Caco-2 (cell line): ENCODE data around the gene SORBS1. TPM values are rescaled to one million over a fixed set of nuclear protein-coding genes. Genes with fewer than 3 reads are reported as not detected.

ENCODE experiments used
- BruUV-seq: library from RNA; stranded (reverse); fragments of 400-500 nt; replicated peaks from 2 replicates; lab custom pipeline; 2021; lab: Mats Ljungman, UMichigan
- CTCF ChIA-PET: fragments of 300-600 bp; sonication (Branson Sonifier 250); formaldehyde crosslinking; loops from one replicate; lab custom pipeline; 2022; ENCODE audit warnings: antibody characterized with exemption; lab: Charles Lee
- POLR2A ChIA-PET: fragments of 300-600 bp; sonication (Branson Sonifier 250); formaldehyde crosslinking; loops from one replicate; lab custom pipeline; 2022; ENCODE audit warnings: antibody characterized with exemption; lab: Charles Lee
- DNase-seq, 2 experiments: peaks; one replicate each; pipeline versions ENCODE4 v3.0.0 to v3.0.0-alpha.2; 2020 to 2022
- H3K27me3 ChIP-seq: replicated peaks from 2 replicates; pipeline ENCODE4 v1.6.0; 2011; ENCODE audit warnings: low read length; ENCODE audit not compliant: control insufficient read depth, insufficient read depth
- H3K36me3 ChIP-seq: 2 replicates; pipeline ENCODE4 v1.5.1; 2011; ENCODE audit warnings: low read length; ENCODE audit not compliant: control insufficient read depth, insufficient read depth
- H3K4me1 ChIP-seq: fragments of 250-450 bp; sonication (Bioruptor Pico); 2 replicates; pipeline ENCODE4 v1.5.1; 2020; ENCODE audit warnings: mild to moderate bottlenecking
- H3K4me3 ChIP-seq: 2 replicates; pipeline ENCODE4 v1.5.1; 2011; ENCODE audit warnings: low read depth, mild to moderate bottlenecking, control low read depth, low read length
- H3K9me3 ChIP-seq: fragments of 250-450 bp; sonication (Bioruptor Pico); 2 replicates; pipeline ENCODE4 v1.5.1; 2020; ENCODE audit warnings: mild to moderate bottlenecking, moderate library complexity
- H3K27ac Mint-ChIP-seq: one replicate; pipeline ENCODE4 v1.8.0; 2022; ENCODE audit warnings: mixed read lengths; ENCODE audit not compliant: unreplicated experiment
- H3K27me3 Mint-ChIP-seq: one replicate; pipeline ENCODE4 v1.8.0; 2022; ENCODE audit warnings: mixed read lengths; ENCODE audit not compliant: insufficient read depth, unreplicated experiment
- H3K36me3 Mint-ChIP-seq: one replicate; pipeline ENCODE4 v1.8.0; 2022; ENCODE audit warnings: mild to moderate bottlenecking, mixed read lengths; ENCODE audit not compliant: insufficient read depth, unreplicated experiment
- H3K4me1 Mint-ChIP-seq: one replicate; pipeline ENCODE4 v1.8.0; 2022; ENCODE audit warnings: low read depth, mixed read lengths; ENCODE audit not compliant: unreplicated experiment
- H3K4me3 Mint-ChIP-seq: one replicate; pipeline ENCODE4 v1.8.0; 2022; ENCODE audit warnings: mild to moderate bottlenecking, moderate library complexity, mixed read lengths; ENCODE audit not compliant: unreplicated experiment
- H3K9me3 Mint-ChIP-seq: one replicate; pipeline ENCODE4 v1.8.0; 2022; ENCODE audit warnings: mixed read lengths; ENCODE audit not compliant: unreplicated experiment
- CTCF ChIP-seq, 2 experiments: fragments of 200-600 bp in 1 of 2; IDR thresholded peaks; 1 replicate in 1 of 2; 2 replicates in 1 of 2; pipeline versions ENCODE4 v1.5.1 to v1.8.0; 2011 to 2022; ENCODE audit warnings: antibody characterized with exemption in 1 of 2, control low read depth in 1 of 2, inconsistent platforms in 1 of 2, low read depth in 1 of 2, low read length in 1 of 2, mild to moderate bottlenecking in 1 of 2, moderate library complexity in 1 of 2; ENCODE audit not compliant: insufficient read depth in 1 of 2, severe bottlenecking in 1 of 2, unreplicated experiment in 1 of 2
- intact Hi-C: fragments of 100-400 bp; cut with micrococcal nuclease; formaldehyde crosslinking; loops from one replicate; pipeline ENCODE4 v1.10.0; 2022; ENCODE audit not compliant: unreplicated experiment
- total RNA-seq: library from RNA; stranded (reverse); gene quantifications from 2 replicates; pipeline ENCODE4 v1.2.3, GENCODE V29; 2022

The SORBS1 gene
- total RNA-seq, 1 experiment from 2014 or later = 39.3 TPM

GRCh38 chr10:95306318-95306650, 254.9 kb downstream of the SORBS1 start:
- H3K27me3 ChIP-seq = no peaks in the 10 kb centered on the region
- intact Hi-C loops = no loop called here

GRCh38 chr10:95305606-95306317, 255.4 kb downstream of the SORBS1 start:
- POLR2A ChIA-PET = interaction anchor here (0.5 to 0.8 kb wide), 2 partner anchors 41 to 53 kb away, joined by 3 read pairs; no protein-coding TSS in a partner anchor
- Mint-ChIP-seq H3K4me1 (peaks cover 28% of the 10 kb centered on the region), H3K9me3 (no peaks in the 10 kb centered on the region), H3K27ac (peak overlapping the region; percentile 43), H3K4me3 (peak overlapping the region; percentile 6), H3K36me3 (no peaks in the 10 kb centered on the region), H3K27me3 (no peaks in the 10 kb centered on the region)
- Histone ChIP-seq H3K27me3 (no peaks in the 10 kb centered on the region), H3K4me1 (peaks cover 56% of the 10 kb centered on the region), H3K4me3 (no peak overlapping the region), H3K9me3 (no peaks in the 10 kb centered on the region), H3K36me3 (no peaks in the 10 kb centered on the region)
- CTCF ChIA-PET = no interaction called here
- TF ChIP-seq CTCF (IDR thresholded peaks at IDR 0.05; ENCODE audit: insufficient read depth in 1 of 2, low read depth in 1 of 2, low read length in 1 of 2, severe bottlenecking in 1 of 2, unreplicated experiment in 1 of 2) = no peak
- peak; percentile 34 to 56 for DNase-seq
- no TSS peak for BruUV-seq
- intact Hi-C loops = loop anchor here (1.0 kb wide), 1 partner anchor 25 kb away; no protein-coding TSS in a partner anchor

More at GRCh38 chr10:95306318-95306650, 254.9 kb downstream of the SORBS1 start:
- Mint-ChIP-seq H3K4me3 (no peak overlapping the region), H3K27me3 (no peaks in the 10 kb centered on the region), H3K9me3 (no peaks in the 10 kb centered on the region), H3K4me1 (peaks cover 28% of the 10 kb centered on the region), H3K36me3 (no peaks in the 10 kb centered on the region), H3K27ac (peak overlapping the region; percentile 43)
- TF ChIP-seq CTCF (IDR thresholded peaks at IDR 0.05; ENCODE audit: insufficient read depth in 1 of 2, low read depth in 1 of 2, low read length in 1 of 2, severe bottlenecking in 1 of 2, unreplicated experiment in 1 of 2) = no peak
- H3K4me3 ChIP-seq = no peak overlapping the region
- CTCF ChIA-PET = no interaction called here
- POLR2A ChIA-PET = no interaction called here
- H3K36me3 ChIP-seq = no peaks in the 10 kb centered on the region
- H3K9me3 ChIP-seq = no peaks in the 10 kb centered on the region
- H3K4me1 ChIP-seq = peaks cover 56% of the 10 kb centered on the region
- no peak for DNase-seq
- BruUV-seq = no TSS peak

- Histone ChIP-seq H3K27me3 (no peaks in the 10 kb centered on the region), H3K4me3 (no peak overlapping the region), H3K36me3 (no peaks in the 10 kb centered on the region), H3K9me3 (no peaks in the 10 kb centered on the region), H3K4me1 (peaks cover 56% of the 10 kb centered on the region)
- DNase-seq = peak in 1 of 2 experiments; percentile 21
- no peak for TF ChIP-seq CTCF (IDR thresholded peaks at IDR 0.05; ENCODE audit: insufficient read depth in 1 of 2, low read depth in 1 of 2, low read length in 1 of 2, severe bottlenecking in 1 of 2, unreplicated experiment in 1 of 2)
- no peaks in the 10 kb centered on the region for H3K9me3 Mint-ChIP-seq
- intact Hi-C loops = loop anchor here (1.0 kb wide), 1 partner anchor 25 kb away; no protein-coding TSS in a partner anchor
- peaks cover 21% of the 10 kb centered on the region for H3K4me1 Mint-ChIP-seq
- H3K36me3 Mint-ChIP-seq = no peaks in the 10 kb centered on the region
- CTCF ChIA-PET = interaction anchor here (0.7 kb wide), 1 partner anchor 172 kb away, joined by 3 read pairs; no protein-coding TSS in a partner anchor
- BruUV-seq = no TSS peak
- H3K27ac Mint-ChIP-seq = no peak overlapping the region
- no peak overlapping the region for H3K4me3 Mint-ChIP-seq
- no peaks in the 10 kb centered on the region for H3K27me3 Mint-ChIP-seq
- POLR2A ChIA-PET = interaction anchor here (0.5 kb wide), 1 partner anchor 54 kb away, joined by 3 read pairs; no protein-coding TSS in a partner anchor
Observed at GRCh38 chr10:95304976-95305375, 256.2 kb downstream of the SORBS1 start.
